IPS-NIHi7 (cell line): ENCODE measurements around the gene BEGAIN.
"Not testable (repeated sequence)": the region's sequence is repeated elsewhere in the genome, so short reads cannot be mapped to it uniquely, and the experiment has no call there.

Experiments used
- DNase-seq: peaks from one replicate; pipeline ENCODE4 v3.0.0; 2012; ENCODE audit warnings: mixed read lengths; ENCODE audit errors: extremely low spot score

BEGAIN gene

DNA sequence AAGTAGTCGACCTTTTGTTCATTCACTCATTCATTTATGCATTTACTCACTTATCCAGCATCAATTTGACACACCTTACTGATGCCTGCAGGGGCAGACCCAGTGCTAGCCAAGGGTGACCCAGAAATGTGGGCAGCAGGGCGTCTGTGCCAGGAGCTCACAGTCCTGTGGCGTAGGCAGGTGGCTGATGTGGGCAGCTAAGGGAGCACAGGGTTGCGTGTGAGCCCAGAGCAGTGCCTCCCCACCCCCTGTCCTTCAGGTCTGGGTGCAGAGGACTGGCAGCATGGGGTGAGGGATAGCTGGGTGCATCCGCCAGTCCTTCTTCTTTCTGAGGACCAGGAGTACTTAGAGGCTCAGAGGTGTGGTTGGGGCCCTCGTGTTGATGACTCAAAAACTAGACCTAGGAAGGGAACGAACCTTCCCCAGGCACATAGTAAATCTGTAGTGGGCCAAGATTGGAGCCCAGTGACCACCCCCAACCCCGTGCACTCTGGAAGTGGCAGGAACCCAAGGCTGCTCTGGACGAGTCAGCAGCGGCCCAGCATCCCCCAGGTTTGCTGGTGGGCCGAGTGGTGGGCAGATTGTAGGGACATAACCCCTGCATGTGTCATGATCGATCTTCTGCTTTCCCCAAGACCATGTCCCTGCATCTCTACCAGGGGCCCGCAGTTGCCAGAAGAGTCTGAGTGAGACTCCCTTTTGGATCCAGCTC lies 63.9 kb downstream of the BEGAIN start:
- peak; percentile 6 for DNase-seq

DNA sequence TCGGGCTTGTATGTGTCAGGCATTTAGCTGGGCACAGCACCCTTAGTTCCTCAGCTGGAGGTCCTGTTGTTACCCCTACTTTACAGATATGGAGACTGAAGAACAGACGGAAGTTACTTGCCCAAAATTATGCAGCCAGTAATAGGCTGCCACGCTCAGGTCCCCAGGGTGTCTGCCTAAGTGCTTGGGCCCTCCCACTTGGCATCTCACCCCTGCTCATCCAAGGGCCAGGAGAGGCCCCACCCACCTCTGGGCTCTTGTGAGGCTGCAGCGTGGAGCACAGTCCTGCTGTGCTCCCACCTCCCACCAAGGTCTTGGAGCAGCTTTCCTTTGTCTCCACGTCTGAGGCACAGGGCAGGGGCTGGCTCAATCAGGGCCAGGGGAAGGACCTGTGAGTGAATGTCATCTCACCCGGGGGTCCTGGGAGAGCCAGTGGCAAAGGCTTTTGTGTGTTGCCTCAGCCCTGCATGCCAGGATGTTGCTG lies 64.6 kb downstream of the BEGAIN start:
- peak; percentile 14 for DNase-seq

DNA sequence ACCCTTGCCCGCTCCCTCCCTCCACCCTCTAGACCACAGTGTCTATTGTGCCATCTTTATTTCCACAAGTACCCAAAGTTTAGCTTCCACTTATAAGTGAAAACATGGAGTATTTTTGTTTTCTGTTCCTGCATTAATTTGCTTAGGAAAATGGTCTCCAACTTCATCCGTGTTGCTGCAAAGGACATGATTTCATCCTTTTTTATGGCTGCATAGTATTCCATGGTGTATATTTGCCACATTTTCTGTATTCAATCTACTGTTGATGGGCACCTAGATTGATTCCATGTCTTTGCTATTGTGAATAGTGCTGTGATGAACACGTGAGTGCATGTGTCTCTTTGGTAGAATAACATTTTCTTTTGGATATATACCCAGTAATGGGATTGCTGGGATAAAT lies 81.2 kb downstream of the BEGAIN start:
- not testable (repeated sequence) for DNase-seq

DNA sequence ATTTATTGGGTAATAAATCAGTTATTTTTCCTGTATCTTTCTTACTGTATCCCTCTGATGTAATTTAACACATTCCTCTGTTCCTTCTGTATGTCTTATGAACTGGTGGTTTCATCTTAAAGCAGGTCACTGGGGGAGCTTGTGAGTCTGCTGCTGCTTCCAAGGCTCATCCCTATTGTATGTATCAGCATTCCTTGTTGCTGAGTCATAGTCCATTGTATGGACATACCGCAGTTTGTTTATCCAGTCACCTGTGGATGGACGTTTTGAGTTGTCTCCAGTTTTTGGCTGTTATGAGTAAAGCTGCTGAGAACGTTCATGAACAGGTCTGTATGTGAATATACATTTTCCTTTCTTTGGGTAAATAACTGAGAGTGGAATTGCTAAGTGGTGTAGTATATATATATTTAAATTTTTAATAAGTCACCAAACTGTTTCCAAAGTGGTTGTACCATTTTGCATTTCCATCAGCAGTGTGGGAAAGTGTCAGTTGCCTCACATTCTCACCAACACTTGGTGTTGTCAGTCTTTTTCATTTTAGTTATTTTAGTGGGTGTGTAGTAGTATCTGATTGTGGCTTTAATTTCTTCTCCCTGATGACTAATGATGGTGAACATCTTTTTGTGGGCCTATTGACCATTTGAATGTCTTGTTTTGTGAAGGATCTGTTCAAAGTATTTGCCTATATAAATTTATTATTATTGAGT lies 82.7 kb downstream of the BEGAIN start:
- DNase-seq, result no peak

- no peak for DNase-seq
Observed at GRCh38 chr14:100503251-100503650, 84.0 kb downstream of the BEGAIN start.

DNA sequence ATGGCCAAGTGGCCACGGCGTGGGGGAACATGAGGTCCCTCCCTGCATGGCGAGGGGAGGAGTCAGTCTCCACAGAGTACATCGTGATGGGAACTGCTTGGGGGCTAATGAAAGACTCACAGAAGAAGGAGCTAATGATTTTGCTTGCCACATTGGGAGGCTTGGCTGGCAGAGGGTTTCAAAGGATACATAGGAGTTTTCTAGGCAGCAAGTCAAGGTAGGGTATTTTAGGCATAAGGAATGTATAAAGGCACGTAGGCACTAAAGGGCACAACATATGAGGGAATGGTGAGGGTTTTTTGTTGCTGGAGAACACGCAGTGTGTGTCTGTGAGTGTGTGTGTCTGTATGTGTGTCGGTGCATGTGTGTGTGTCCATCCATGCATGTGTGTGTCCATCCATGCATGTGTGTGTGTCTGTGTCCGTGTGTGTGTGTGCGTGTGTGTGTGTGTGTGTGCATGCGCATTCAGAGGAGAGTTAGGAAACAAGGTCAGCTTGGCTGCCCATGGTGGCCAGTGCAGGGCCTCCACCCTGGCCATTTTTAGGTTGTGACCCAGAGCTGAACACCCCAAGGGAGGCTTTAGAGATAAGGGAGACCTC lies 84.5 kb downstream of the BEGAIN start:
- DNase-seq, result no peak

DNA sequence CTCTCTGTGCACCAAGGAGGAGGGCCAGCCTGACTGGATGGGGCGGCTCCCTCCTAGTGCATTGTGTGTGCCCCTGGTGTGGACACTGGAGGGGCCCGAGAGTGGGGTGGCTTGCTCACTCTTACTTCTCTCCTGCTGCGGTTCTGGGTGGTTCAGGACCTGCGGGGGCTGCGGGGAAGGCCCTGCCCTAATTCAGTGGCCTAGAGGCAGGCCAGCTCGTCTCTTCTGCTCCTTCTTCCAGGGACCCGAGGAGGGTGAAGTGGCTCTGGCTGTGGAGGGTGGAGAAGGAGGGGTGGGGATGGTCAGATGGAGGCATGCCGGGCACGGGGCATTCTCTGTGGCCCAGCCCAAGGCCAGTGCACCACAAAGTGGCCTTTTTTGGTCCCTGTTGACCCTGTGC lies 87.1 kb downstream of the BEGAIN start:
- DNase-seq, result no peak

GRCh38 chr14:100498068-100498467 lies 89.1 kb downstream of the BEGAIN start:
- DNase-seq, result no peak

DNA sequence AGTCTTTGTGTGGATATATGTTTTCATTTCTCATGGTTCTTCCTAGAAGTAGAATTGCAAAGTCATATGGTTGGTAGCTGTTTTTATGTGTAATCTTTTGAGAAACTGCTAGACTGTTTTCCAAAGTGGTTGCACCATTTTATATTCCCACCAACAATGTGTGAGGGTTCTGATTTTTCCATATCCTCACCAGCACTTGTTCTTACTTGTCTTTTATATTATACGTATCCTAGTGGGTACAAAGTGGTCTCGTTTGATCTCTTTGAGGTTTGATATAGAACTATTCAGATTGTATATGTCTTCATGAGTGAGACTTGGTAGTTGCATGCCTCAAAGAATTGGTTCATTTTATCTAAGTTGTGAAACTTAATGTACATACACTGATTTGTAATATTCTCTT lies 91.3 kb downstream of the BEGAIN start:
- no peak for DNase-seq

GRCh38 chr14:100494645-100495044 lies 92.6 kb downstream of the BEGAIN start:
- DNase-seq, result no peak

DNA sequence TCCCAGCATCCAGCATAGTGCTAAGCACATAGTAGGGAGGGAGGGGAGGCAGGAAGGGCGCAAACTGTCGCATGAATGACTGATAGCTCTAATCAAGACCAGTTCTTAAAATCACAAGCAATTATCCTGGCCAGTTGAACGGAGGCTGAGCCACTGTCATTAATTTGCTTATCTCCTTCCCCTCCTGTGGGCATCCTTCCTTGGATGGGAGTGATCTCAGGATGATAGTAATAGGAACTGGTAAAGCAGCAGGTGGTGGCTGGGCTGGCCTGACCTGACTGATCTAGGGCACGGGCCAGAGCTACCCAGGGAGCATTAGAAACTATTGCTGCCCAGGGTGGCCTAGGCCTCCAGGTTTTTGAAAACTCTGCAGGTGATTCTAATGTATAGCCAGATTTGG lies 97.0 kb downstream of the BEGAIN start:
- peak; percentile 2 for DNase-seq

- no peak for DNase-seq
Observed at GRCh38 chr14:100488057-100488456, 99.2 kb downstream of the BEGAIN start.

DNA sequence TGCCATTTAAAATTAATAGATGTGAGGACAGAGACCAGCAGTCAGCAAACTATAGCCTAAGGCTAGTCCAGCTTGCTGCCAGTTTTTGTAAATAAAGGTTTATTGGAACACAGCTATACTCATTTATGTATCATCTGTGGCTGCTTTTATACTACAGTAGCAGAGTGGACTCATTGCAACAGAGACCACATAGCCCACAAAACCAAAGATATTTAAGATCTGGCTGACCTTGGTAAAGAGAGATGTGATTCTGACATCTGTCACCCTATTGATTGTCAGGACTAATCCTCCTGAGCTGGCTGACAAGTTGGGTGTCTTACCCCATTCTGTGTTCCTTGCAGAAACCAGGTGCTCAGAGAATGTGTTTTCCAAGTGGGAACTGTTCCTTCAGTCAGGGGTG lies 99.9 kb downstream of the BEGAIN start:
- no peak for DNase-seq
